Stimulated activated memory B cell treated with anti-CD40 and anti-IgM and Interleukin-4, amounts not matched to agents 10 μg/mL and 1 μg/mL and 100 μg/mL, for 72 hours (primary cell): ENCODE results near the gene MFNG.

Experiments
- ATAC-seq: fragments of 150-1000 bp; cut with Tn5 transposase; 2 replicates; pipeline ENCODE4 v1.10.0; 2021
- H3K27ac Mint-ChIP-seq: one replicate; pipeline ENCODE4 v1.8.0; 2022; ENCODE audit warnings: mild to moderate bottlenecking, mixed read lengths
- H3K27me3 Mint-ChIP-seq: one replicate; pipeline ENCODE4 v1.8.0; 2022; ENCODE audit warnings: mixed read lengths
- H3K36me3 Mint-ChIP-seq: one replicate; pipeline ENCODE4 v1.8.0; 2022; ENCODE audit warnings: mixed read lengths
- H3K4me1 Mint-ChIP-seq: one replicate; pipeline ENCODE4 v1.8.0; 2022; ENCODE audit warnings: mixed read lengths
- H3K4me3 Mint-ChIP-seq: one replicate; pipeline ENCODE4 v1.8.0; 2022; ENCODE audit warnings: mild to moderate bottlenecking, moderate library complexity, mixed read lengths
- H3K9me3 Mint-ChIP-seq: one replicate; pipeline ENCODE4 v1.8.0; 2022; ENCODE audit warnings: mixed read lengths

Gene MFNG

GRCh38 chr22:37503850-37504249 lies 17.7 kb upstream of the MFNG start:
- Mint-ChIP-seq H3K4me3 (no peak overlapping the region), H3K27ac (no peak overlapping the region), H3K27me3 (peaks cover 75% of the 10 kb centered on the region), H3K36me3 (no peaks in the 10 kb centered on the region), H3K9me3 (no peaks in the 10 kb centered on the region), H3K4me1 (no peaks in the 10 kb centered on the region)
- ATAC-seq: no peak

DNA sequence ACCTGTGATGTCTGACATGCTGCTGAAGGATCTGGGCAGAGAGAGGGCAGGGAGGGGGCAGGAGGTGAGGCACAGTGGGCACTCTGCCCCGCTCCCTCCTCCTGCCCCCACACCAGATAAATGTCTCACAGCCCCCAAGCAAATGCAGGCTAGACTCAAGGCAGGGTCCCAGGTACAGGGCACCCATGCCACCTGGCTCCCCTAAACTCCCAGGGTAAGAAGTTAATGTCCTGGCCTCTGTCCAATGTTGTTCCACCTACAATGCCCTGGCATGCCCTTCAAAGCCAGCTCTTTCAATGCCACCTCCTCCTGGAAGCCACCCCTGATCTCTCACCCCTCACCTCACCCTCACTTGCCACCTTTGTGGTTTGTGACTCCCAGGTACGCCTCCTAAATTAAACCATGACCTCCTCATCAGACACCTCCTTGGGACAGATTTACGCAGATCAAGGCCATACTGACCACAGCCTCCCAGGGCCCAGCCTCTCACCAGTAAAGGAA lies 17.0 kb upstream of the MFNG start:
- Mint-ChIP-seq H3K9me3 (no peaks in the 10 kb centered on the region), H3K4me1 (peaks cover 4% of the 10 kb centered on the region), H3K4me3 (no peak overlapping the region), H3K27ac (no peak overlapping the region), H3K36me3 (no peaks in the 10 kb centered on the region), H3K27me3 (peaks cover 75% of the 10 kb centered on the region)
- ATAC-seq: no peak

DNA sequence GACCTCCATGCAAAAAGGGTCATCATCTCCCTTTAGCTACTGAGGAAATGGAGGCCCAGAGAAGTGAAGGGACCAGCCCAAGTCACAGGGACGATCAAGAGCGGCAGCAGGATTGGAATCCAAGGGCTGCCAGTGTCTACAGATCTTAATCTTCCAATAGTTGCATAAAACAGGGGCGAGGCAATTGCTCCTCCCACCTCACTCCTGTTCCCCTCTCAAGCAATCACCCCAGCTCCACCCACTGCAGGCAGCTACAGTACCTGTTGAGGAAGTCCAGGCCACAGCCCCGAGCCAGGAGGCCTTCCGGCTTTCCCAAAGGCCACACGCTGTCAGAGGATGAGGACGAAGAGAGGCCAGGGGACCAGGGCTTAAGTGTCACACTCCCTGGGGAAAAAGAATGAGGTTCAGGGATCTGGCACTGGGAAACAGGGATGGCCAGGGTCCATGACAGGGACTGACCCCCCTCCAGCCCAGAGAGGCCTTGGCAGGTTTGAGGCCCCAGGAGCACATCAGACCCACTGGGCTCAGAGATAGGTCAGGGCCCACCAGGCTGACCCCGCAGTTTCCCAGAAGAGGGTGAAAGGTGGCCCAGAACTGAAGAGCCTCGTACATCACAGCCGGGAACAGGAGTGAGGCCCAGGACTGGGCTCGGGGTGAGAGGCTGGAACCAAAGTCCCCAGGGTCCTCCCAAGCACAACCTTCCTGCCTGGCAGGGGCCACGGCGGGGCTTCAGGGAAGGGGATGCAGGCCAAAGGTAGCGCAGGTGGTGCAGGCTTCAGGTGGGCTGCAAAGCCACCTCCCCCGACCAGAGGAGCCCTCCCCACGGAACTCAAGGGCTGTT lies 16.4 kb upstream of the MFNG start:
- Mint-ChIP-seq H3K27ac (no peak overlapping the region), H3K4me3 (no peak overlapping the region), H3K4me1 (peaks cover 10% of the 10 kb centered on the region), H3K36me3 (no peaks in the 10 kb centered on the region), H3K27me3 (peaks cover 75% of the 10 kb centered on the region), H3K9me3 (no peaks in the 10 kb centered on the region)
- no peak for ATAC-seq

DNA sequence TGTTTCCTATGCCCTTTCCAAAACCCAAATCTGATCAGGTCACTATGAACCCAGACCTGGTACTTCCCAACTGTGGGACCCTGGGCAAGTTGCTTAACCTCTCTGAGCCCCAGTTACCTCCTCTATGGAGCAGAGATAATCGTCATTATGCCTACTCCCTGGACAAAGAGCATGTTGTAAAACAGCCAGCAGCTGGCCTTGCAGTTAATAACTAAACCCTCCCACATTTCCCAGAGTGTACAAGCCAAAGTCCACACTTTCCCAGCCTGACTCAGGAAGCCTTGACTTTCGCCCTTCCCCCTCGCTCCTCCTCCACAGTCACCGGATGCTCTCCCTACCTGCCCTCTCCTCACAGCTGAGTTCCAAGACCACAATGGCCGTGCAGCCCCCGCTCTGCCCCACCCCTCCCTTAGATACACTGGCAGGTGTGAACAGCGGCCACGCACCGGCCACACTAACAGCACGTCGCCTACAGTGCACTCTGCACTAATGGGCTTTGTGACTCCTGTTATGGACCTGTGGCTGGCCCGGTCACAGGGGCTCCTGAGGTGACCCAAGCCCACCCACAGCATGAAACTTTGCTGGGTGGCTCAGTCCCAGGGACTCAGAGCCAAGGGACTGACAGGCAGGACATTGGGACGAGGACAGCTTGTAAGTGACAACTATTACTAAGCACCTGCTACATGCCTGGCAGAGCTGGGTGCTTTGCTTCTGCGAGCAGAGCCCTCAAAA lies 15.6 kb upstream of the MFNG start:
- peaks cover 10% of the 10 kb centered on the region for H3K4me1 Mint-ChIP-seq
- ATAC-seq: no peak
- H3K4me3 Mint-ChIP-seq: no peak overlapping the region
- H3K9me3 Mint-ChIP-seq: no peaks in the 10 kb centered on the region
- H3K27ac Mint-ChIP-seq: no peak overlapping the region
- no peaks in the 10 kb centered on the region for H3K36me3 Mint-ChIP-seq
- peaks cover 80% of the 10 kb centered on the region for H3K27me3 Mint-ChIP-seq

DNA sequence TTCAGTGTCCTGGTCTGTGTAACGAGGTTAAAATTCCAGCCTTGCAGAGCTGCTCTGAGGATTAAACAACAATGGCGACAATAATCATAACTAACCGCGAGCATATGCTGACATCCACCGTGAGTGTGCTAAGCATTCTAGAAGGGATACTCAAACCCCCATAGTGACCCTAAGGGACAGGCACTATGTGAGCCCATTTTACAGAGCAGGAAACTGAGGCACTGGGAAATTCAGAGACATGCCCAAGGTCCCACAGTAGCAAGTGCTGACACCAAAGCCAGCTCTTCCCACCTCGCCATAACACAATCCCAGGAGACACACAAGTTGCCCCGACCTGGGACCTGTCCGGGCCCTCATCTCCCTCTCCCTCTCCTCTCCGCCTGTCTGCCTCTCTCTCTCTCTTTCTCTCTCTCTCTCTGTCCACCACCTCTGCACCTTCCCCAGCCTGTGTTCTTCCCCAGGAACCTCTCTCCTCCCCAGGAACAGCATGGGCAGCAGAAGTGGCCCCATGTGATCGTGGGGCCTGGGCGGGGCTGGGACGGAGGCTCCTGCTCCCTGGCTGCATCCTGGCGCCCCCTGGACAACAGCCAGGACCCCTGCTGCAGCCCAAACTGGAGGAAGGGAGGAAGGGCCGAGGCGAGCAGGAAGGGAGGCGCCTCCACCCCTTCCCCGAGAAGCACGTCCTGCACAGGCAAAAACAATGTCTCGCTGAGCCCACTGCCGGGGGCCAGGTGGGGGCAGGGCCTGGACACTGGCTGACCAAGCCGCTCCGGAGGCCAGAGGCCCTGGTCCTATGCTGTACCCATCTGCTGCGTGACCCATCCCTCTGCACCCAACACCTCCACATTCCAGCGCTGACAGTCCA lies 14.8 kb upstream of the MFNG start:
- no peak for ATAC-seq

DNA sequence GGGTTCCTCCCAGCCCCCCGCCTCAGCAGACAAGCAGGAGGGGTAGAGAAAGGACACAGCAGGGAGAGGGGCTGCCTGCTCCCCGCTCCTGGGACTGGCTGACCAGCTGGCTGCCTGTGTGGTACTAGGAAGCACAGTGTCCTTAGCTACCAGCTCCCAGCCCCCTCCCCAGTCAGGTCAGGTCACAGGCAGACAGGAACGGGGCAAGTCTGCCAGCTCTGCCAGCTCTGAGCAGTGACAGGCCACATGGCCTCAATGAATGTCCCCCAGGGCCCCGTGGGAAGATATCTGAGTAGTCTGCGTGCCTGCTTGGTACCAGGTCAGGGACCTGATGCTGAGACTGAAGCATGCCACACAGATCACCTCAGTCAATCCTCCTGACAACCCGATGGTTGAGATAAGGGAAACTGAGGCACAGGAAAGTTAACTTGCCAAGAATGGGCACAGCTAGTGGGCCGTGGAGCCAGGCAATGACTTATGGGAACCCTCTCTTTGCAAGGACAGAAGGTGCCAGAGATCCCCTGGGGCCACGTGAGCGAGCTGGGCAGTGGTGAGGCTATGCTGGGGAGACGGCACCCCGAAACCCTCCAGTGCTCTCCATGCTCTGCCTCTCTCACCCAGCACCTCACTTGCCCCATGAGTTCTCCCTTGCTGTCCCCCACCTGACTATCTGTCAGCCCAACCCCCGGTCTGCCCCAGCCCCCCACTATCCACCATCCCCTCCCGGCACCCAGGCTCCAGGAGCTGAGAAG lies 13.8 kb upstream of the MFNG start:
- no peak for ATAC-seq
- no peak overlapping the region for H3K4me3 Mint-ChIP-seq
- H3K27ac Mint-ChIP-seq: no peak overlapping the region
- peaks cover 10% of the 10 kb centered on the region for H3K4me1 Mint-ChIP-seq
- H3K27me3 Mint-ChIP-seq: peaks cover 98% of the 10 kb centered on the region
- H3K9me3 Mint-ChIP-seq: no peaks in the 10 kb centered on the region
- H3K36me3 Mint-ChIP-seq: no peaks in the 10 kb centered on the region

More for the DNA sequence above, 14.8 kb upstream of the MFNG start:
- Mint-ChIP-seq H3K36me3 (no peaks in the 10 kb centered on the region), H3K4me3 (no peak overlapping the region), H3K27ac (no peak overlapping the region), H3K9me3 (no peaks in the 10 kb centered on the region), H3K4me1 (peaks cover 10% of the 10 kb centered on the region), H3K27me3 (peaks cover 88% of the 10 kb centered on the region)

GRCh38 chr22:37499027-37499707 lies 13.0 kb upstream of the MFNG start:
- no peaks in the 10 kb centered on the region for H3K9me3 Mint-ChIP-seq
- peaks cover 10% of the 10 kb centered on the region for H3K4me1 Mint-ChIP-seq
- no peak for ATAC-seq
- no peaks in the 10 kb centered on the region for H3K36me3 Mint-ChIP-seq
- H3K27ac Mint-ChIP-seq: no peak overlapping the region
- H3K27me3 Mint-ChIP-seq: peaks cover 95% of the 10 kb centered on the region
- H3K4me3 Mint-ChIP-seq: no peak overlapping the region

GRCh38 chr22:37498289-37498909 lies 12.2 kb upstream of the MFNG start:
- Mint-ChIP-seq H3K4me3 (no peak overlapping the region), H3K4me1 (peaks cover 15% of the 10 kb centered on the region), H3K9me3 (no peaks in the 10 kb centered on the region), H3K27ac (no peak overlapping the region), H3K36me3 (no peaks in the 10 kb centered on the region), H3K27me3 (peaks cover 87% of the 10 kb centered on the region)
- ATAC-seq: peak; percentile 83

GRCh38 chr22:37497062-37497599 lies 10.9 kb upstream of the MFNG start:
- ATAC-seq: no peak
- Mint-ChIP-seq H3K27me3 (peaks cover 75% of the 10 kb centered on the region), H3K9me3 (no peaks in the 10 kb centered on the region), H3K4me1 (peaks cover 24% of the 10 kb centered on the region), H3K27ac (no peak overlapping the region), H3K4me3 (no peak overlapping the region), H3K36me3 (no peaks in the 10 kb centered on the region)

DNA sequence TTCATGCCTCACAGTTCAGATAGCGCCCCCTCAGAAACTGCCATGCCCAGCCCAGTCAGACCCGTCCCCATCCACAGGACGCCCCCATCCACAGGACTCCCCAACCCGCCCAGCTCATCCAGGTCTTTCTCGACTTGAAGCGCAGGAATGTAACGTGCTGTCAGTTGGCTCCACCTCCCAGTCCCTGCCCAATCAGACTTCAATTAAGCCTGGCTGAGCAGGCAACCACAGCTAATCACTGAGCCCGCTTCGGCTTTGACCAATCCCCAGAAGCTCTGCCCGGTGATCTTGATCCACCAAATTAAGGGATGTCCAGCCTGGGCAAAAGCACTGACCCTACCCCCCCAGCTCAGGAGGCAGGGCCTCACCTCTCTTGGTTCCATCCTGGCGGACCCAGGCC lies 10.5 kb upstream of the MFNG start:
- no peaks in the 10 kb centered on the region for H3K36me3 Mint-ChIP-seq
- peaks cover 26% of the 10 kb centered on the region for H3K4me1 Mint-ChIP-seq
- no peak for ATAC-seq
- H3K9me3 Mint-ChIP-seq: no peaks in the 10 kb centered on the region
- H3K4me3 Mint-ChIP-seq: no peak overlapping the region
- peaks cover 70% of the 10 kb centered on the region for H3K27me3 Mint-ChIP-seq
- H3K27ac Mint-ChIP-seq: no peak overlapping the region

DNA sequence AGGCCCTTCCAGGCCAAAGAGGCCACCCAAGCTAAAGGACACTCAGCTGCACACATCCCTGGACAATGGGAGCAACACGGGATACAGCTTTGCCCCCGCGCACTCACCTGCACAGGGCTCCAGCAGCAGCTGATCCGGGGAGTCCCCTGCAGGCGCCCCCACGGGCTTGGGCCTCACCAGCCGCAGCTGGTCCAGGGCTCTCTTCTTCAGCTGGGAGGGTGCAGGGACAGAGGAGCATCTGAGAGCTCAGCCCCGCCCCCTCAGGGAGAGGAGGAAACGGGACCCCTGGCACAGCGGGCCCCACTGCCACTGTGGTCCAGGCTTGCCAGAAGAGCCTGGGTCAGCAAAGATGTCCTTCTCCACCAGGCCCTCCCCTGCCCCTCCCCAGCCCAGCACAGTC lies 7.8 kb upstream of the MFNG start:
- Mint-ChIP-seq H3K9me3 (peaks cover 3% of the 10 kb centered on the region), H3K36me3 (no peaks in the 10 kb centered on the region), H3K27me3 (peaks cover 43% of the 10 kb centered on the region), H3K4me1 (peaks cover 40% of the 10 kb centered on the region), H3K27ac (no peak overlapping the region), H3K4me3 (no peak overlapping the region)
- ATAC-seq: no peak

DNA sequence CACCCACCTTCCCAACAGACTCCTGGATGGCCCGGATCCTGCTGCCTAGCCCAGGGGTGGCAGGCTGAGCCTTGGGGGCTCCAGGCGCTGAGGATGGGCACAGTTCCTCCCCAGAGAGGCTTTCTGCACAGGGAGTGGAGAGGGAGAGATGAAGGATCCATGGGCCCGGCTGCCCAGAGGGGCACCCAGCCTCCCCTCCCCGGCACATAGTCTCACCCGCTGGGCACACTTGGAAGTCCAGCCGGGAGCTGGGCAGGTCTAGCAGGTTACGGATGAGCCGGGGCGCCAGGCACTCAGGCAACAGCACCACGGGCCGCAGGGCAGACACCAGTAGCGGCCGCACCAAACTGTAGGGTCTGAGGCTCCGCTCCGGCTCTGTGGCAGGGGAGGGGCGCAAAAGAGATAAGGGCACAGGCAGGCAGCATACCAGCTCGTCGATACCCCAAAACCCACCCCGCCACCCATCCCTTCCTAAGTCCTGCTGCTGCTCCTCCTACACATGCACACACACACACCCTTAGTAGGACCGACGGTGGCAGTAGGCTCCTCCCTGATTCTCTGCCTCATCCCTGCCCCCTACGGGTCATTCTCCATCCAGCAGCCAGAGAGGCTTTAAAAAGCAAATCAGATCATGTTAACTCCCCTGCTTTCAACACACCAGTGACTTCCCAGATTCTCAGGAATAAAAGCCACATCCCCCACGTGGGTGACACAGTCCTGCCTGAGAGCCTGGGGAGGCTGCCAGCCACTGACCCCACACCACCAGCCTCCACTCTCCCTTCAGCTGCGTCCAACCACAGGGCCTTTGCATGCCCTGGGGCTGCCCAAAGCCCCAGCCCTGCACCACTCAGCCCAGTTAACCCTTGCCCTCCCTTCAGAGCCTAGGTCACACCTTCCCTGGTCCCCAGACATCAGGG lies 6.5 kb upstream of the MFNG start:
- Mint-ChIP-seq H3K27me3 (peaks cover 31% of the 10 kb centered on the region), H3K36me3 (no peaks in the 10 kb centered on the region), H3K9me3 (peaks cover 3% of the 10 kb centered on the region), H3K4me3 (no peak overlapping the region), H3K4me1 (peaks cover 33% of the 10 kb centered on the region), H3K27ac (no peak overlapping the region)
- peak; percentile 48 for ATAC-seq
